CD4-positive, alpha-beta T cell (primary cell): ENCODE measurements around the gene SDK1. TPM values are rescaled to one million over a fixed set of nuclear protein-coding genes. Genes with fewer than 3 reads are reported as not detected.

Source experiments
- ATAC-seq: fragments of 200-7000 bp; cut with Tn5 transposase; one replicate; pipeline ENCODE4 v1.10.0; 2022; ENCODE audit warnings: mild to moderate bottlenecking; ENCODE audit not compliant: poor library complexity
- CTCF ChIA-PET: fragments of 350-600 bp; sonication (Branson Sonifier 250); formaldehyde crosslinking; loops from one replicate; lab custom pipeline; 2021; ENCODE audit warnings: antibody characterized with exemption, inconsistent platforms; lab: Charles Lee
- POLR2A ChIA-PET: fragments of 350-600 bp; sonication (Branson Sonifier 250); formaldehyde crosslinking; loops from one replicate; lab custom pipeline; 2021; ENCODE audit warnings: antibody characterized with exemption, inconsistent platforms; lab: Charles Lee
- DNase-seq, 14 experiments: peaks; one replicate each; pipeline ENCODE4 v3.0.0-alpha.2; 2013 to 2020; ENCODE audit warnings: mixed read lengths in 2 of 14
- H3K27ac ChIP-seq, 2 donors: one replicate each; pipeline versions ENCODE4 v1.5.1 to v1.7.0; 2013; ENCODE audit warnings: low read length in 2 of 2, low read depth in 1 of 2, mild to moderate bottlenecking in 1 of 2
- H3K27me3 ChIP-seq, 2 experiments: 1 replicate in 1 of 2; 2 replicates in 1 of 2; pipeline versions ENCODE4 v1.6.1 to v1.7.0; 2013; ENCODE audit warnings: low read length in 2 of 2, control low read depth in 1 of 2, mild to moderate bottlenecking in 1 of 2, moderate library complexity in 1 of 2; ENCODE audit not compliant: insufficient read depth in 2 of 2, control insufficient read depth in 1 of 2
- H3K36me3 ChIP-seq: one replicate; pipeline ENCODE4 v1.6.1; 2013; ENCODE audit warnings: low read length, control low read depth; ENCODE audit not compliant: insufficient read depth
- H3K4me1 ChIP-seq: one replicate; pipeline ENCODE4 v1.6.1; 2013; ENCODE audit warnings: low read length, control low read depth; ENCODE audit not compliant: insufficient read depth
- H3K4me3 ChIP-seq: one replicate; pipeline ENCODE4 v1.5.1; 2013; ENCODE audit warnings: mild to moderate bottlenecking, low read length, moderate library complexity
- H3K9me3 ChIP-seq, 2 experiments: 1 replicate in 1 of 2; 2 replicates in 1 of 2; pipeline versions ENCODE4 v1.6.1 to v1.7.0; 2013; ENCODE audit warnings: low read length in 2 of 2, mild to moderate bottlenecking in 2 of 2, control low read depth in 1 of 2, moderate library complexity in 1 of 2; ENCODE audit not compliant: control insufficient read depth in 1 of 2, insufficient read depth in 1 of 2
- H3K27ac Mint-ChIP-seq: one replicate; pipeline ENCODE4 v1.8.0; 2020; ENCODE audit warnings: mixed read lengths
- H3K27me3 Mint-ChIP-seq: one replicate; pipeline ENCODE4 v1.8.0; 2021; ENCODE audit warnings: mixed read lengths
- H3K36me3 Mint-ChIP-seq: one replicate; pipeline ENCODE4 v1.8.0; 2021; ENCODE audit warnings: low read depth, mixed read lengths
- H3K4me1 Mint-ChIP-seq: one replicate; pipeline ENCODE4 v1.8.0; 2021; ENCODE audit warnings: low read depth, mixed read lengths
- H3K4me3 Mint-ChIP-seq: one replicate; pipeline ENCODE4 v1.8.0; 2020; ENCODE audit warnings: mild to moderate bottlenecking, mixed read lengths
- H3K9me3 Mint-ChIP-seq: one replicate; pipeline ENCODE4 v1.8.0; 2020; ENCODE audit warnings: mixed read lengths
- intact Hi-C, 2 experiments: fragments of 100-400 bp; cut with DNase I in 1 of 2; cut with micrococcal nuclease in 1 of 2; formaldehyde crosslinking; loops; one replicate each; pipeline versions ENCODE4 v1.15.1 to v1.9.0; 2023 to 2025; cut with DNase I, micrococcal nuclease
- total RNA-seq, 174 experiments: library from RNA in 2 of 174; stranded (reverse) in 2 of 174; gene quantifications; one replicate each; pipeline ENCODE4 v1.2.3 and lab custom pipeline; 2021 to 2026
- TF ChIP-seq, protein P1 (sequence below): fragments of 200-600 bp; IDR thresholded peaks from one replicate; pipeline ENCODE4 v1.8.0; 2022; ENCODE audit warnings: antibody characterized with exemption, mild to moderate bottlenecking

SDK1 gene
- total RNA-seq, 2 experiments from 2014 or later, result 1.1 to 1.3 TPM

GRCh38 chr7:3259711-3260400 lies 41.2 kb upstream of the SDK1 start:
- no peak for DNase-seq
- no peaks in the 10 kb centered on the region for H3K9me3 ChIP-seq
- Mint-ChIP-seq H3K4me1 (no peaks in the 10 kb centered on the region), H3K9me3 (no peaks in the 10 kb centered on the region), H3K4me3 (peak overlapping the region; percentile 22), H3K27me3 (peaks cover 34% of the 10 kb centered on the region), H3K36me3 (no peaks in the 10 kb centered on the region), H3K27ac (no peak overlapping the region)
- H3K27ac ChIP-seq, result no peak overlapping the region
- ATAC-seq, result no peak
- no peaks in the 10 kb centered on the region for H3K4me1 ChIP-seq
- peaks cover 2 to 7% of the 10 kb centered on the region in 2 experiments for H3K27me3 ChIP-seq
- intact Hi-C loops, result no loop called here
- ChIA-PET POLR2A (no interaction called here), CTCF (no interaction called here)
- TF ChIP-seq, protein P1, sequence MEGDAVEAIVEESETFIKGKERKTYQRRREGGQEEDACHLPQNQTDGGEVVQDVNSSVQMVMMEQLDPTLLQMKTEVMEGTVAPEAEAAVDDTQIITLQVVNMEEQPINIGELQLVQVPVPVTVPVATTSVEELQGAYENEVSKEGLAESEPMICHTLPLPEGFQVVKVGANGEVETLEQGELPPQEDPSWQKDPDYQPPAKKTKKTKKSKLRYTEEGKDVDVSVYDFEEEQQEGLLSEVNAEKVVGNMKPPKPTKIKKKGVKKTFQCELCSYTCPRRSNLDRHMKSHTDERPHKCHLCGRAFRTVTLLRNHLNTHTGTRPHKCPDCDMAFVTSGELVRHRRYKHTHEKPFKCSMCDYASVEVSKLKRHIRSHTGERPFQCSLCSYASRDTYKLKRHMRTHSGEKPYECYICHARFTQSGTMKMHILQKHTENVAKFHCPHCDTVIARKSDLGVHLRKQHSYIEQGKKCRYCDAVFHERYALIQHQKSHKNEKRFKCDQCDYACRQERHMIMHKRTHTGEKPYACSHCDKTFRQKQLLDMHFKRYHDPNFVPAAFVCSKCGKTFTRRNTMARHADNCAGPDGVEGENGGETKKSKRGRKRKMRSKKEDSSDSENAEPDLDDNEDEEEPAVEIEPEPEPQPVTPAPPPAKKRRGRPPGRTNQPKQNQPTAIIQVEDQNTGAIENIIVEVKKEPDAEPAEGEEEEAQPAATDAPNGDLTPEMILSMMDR, result no peak
- H3K36me3 ChIP-seq, result no peaks in the 10 kb centered on the region
- no peak overlapping the region for H3K4me3 ChIP-seq

DNA sequence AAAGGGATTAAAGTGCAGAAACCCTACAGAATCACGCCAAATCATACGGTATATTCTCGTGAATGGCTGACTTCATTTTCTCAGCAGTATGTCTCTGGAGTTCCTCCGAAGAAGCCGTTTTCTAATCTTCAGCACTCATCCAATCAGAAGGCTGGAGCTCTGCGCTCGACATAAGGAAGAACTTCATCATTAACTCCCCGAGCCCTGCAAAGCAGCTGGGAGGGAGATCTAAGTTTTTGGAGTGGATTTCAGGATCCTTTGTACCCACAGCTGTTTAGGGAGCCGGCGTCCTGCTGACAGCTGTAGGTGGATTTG lies 40.7 kb upstream of the SDK1 start:
- ChIA-PET POLR2A (no interaction called here), CTCF (no interaction called here)
- Mint-ChIP-seq H3K36me3 (no peaks in the 10 kb centered on the region), H3K27ac (no peak overlapping the region), H3K27me3 (peaks cover 38% of the 10 kb centered on the region), H3K4me1 (no peaks in the 10 kb centered on the region), H3K9me3 (no peaks in the 10 kb centered on the region), H3K4me3 (peak overlapping the region; percentile 22)
- TF ChIP-seq, protein P1, result no peak
- H3K27ac ChIP-seq, result no peak overlapping the region
- no peaks in the 10 kb centered on the region for H3K9me3 ChIP-seq
- no peak overlapping the region for H3K4me3 ChIP-seq
- peaks cover 2 to 7% of the 10 kb centered on the region in 2 experiments for H3K27me3 ChIP-seq
- intact Hi-C loops, result no loop called here
- DNase-seq (no peak), ATAC-seq (no peak)
- no peaks in the 10 kb centered on the region for H3K4me1 ChIP-seq
- no peaks in the 10 kb centered on the region for H3K36me3 ChIP-seq

DNA sequence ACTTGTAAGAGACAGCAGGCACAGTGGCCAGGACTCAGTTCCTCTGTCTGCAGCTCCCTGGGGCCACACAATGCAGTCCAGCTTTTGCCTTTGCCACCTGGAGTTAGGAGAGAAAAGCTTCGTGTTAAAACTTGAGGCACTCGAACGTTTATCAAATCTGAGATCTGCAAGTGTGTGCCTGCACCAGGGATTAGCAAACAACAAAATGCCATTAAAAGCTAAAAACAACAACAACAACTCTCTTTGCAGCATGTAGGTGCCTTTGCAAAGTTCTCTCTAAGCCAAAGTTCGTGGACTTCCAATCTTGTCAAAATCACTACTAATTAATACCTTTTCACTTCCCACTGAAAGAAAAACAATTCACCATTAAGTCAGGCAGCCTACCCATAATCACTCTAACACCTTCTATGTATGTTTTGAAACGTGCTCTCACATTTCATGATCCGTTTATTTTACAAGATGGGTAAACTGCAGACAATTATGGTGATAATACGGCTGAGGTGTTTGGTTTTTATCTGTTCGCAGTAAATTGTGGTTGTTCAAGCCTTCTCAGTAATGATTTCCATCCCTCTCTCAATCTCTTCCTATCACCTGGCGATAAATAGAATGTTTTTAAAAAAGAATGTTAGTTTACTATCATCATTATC lies 36.2 kb upstream of the SDK1 start:
- no peaks in the 10 kb centered on the region for H3K9me3 ChIP-seq
- TF ChIP-seq, protein P1, result no peak
- ChIA-PET CTCF (no interaction called here), POLR2A (no interaction called here)
- no peak for DNase-seq
- H3K36me3 ChIP-seq, result no peaks in the 10 kb centered on the region
- Mint-ChIP-seq H3K36me3 (no peaks in the 10 kb centered on the region), H3K4me1 (no peaks in the 10 kb centered on the region), H3K27me3 (peaks cover 38% of the 10 kb centered on the region), H3K27ac (no peak overlapping the region), H3K9me3 (no peaks in the 10 kb centered on the region), H3K4me3 (no peak overlapping the region)
- no peak overlapping the region for H3K4me3 ChIP-seq
- intact Hi-C loops, result no loop called here
- H3K27ac ChIP-seq, result no peak overlapping the region
- peaks cover 4 to 7% of the 10 kb centered on the region in 2 experiments for H3K27me3 ChIP-seq
- no peaks in the 10 kb centered on the region for H3K4me1 ChIP-seq
- ATAC-seq, result no peak
